HG03095 (cell line): ENCODE measurements around the gene RTL9.
"Not testable (repeated sequence)": the region's sequence is repeated elsewhere in the genome, so short reads cannot be mapped to it uniquely, and the experiment has no call there.

Source experiments
- ATAC-seq: cut with Tn5 transposase; IDR thresholded peaks from one replicate; pipeline ENCODE4 v1.9.1; 2021; ENCODE audit warnings: moderate library complexity; ENCODE audit not compliant: unreplicated experiment

RTL9 gene

DNA sequence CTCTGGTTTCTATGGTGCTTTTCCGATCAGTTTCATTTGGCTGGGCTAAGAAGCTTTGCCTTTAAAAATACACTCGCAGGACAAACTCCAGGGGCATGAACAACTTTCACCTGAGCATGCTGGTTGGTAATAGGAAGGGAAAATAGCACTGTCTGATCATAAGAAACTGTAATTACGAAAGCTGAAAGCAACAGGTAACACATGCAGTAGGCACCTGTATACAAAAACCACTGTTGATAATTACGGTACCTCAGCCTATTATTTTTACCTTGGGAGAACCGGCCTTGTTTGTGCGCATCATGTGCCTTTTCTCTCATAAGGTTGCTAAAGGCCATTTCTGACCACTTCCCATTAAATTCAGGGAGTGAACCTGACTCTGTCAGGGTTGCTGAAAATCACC, 45.7 kb downstream of the RTL9 start:
- ATAC-seq: no peak

DNA sequence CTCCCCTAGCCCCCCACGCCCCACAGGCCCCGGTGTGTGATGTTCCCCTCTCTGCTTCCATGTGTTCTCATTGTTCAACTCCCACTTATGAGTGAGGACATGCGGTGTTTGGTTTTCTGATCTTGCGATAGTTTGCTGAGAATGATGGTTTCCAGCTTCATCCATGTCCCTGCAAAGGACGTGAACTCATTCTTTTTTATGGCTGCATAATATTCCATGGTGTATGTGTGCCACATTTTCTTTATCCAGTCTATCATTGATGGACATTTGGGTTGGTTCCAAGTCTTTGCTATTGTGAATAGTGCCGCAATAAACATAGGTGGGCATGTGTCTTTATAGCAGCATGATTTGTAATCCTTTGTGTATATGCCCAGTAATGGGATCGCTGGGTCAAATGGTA, 47.6 kb downstream of the RTL9 start:
- not testable (repeated sequence) for ATAC-seq

DNA sequence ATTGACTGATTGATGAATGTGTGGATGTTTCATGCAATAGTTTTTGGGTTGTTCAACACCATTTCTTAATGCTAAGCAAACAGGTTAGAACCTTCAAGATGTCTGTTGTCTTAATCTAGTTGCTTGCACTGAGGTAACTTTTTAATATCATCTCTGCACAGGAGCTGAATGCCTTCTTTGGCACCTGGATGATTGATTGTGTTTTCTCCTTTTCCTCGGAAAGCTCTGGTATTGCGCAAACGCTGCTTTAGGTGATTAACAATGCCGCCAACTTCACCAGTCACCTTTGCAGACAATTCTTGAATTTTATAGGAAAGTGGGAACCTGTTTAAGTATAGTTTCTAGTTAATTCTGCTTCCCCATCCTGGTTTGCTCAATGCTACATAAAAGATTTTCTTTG, 48.2 kb downstream of the RTL9 start:
- ATAC-seq: no peak

DNA sequence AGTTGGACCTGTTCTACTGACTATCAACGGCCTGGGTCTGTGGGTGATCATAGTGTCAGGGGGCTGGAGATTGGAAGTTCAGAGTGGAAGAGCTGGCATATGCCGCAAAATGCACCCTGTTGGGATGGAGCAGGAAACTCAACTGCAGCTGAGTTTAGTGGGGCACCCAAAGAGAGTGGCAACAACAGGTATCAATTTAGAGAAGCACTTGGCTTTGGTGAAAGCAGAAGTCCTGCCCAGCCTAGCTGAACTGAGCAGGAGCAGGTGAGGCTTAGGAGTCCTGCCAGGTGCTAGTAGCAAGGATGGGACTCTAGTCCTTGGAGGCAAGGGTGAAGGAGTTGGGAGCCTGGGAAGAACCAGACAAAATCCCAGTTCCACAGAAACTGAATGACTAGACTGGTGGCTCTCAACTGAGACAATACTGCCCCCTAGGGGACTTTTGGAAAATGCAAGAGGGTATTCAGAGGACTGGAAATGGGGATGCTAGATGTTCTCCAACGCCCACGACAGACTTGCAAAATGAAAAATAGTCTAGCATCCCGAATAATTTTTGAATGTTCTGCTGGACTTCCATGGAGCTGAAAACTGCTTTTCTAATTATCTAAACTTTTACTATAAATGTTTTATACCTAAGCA, 49.4 kb downstream of the RTL9 start:
- ATAC-seq: no peak
